K562 (cell line): Measurements from ENCODE around the gene MEIOB. TPM values are rescaled to one million over a fixed set of nuclear protein-coding genes. Genes with fewer than 3 reads are reported as not detected.

Experiments
- ASH1L ChIP-seq: fragments of 450-650 bp; IDR thresholded peaks from 2 replicates; pipeline ENCODE4 v1.6.1; 2018; ENCODE audit warnings: borderline replicate concordance, mild to moderate bottlenecking, low read depth; ENCODE audit not compliant: partially characterized antibody
- CHD1 ChIP-seq: fragments of 200-600 bp; sonication (generic); IDR thresholded peaks from one replicate; pipeline ENCODE4 v1.6.1; 2012; ENCODE audit warnings: mild to moderate bottlenecking, moderate library complexity, low read length, inconsistent platforms
- DACH1 ChIP-seq: fragments of 450-650 bp; IDR thresholded peaks from 2 replicates; pipeline ENCODE4 v1.6.1; 2018; ENCODE audit not compliant: partially characterized antibody
- EGR1 ChIP-seq: fragments of 450-650 bp; conservative IDR thresholded peaks from 2 replicates; pipeline ENCODE4 v1.6.1; 2017; ENCODE audit warnings: mild to moderate bottlenecking
- MITF ChIP-seq: IDR thresholded peaks from 2 replicates; pipeline ENCODE4 v1.6.1; 2014; ENCODE audit warnings: antibody characterized with exemption
- NFXL1 ChIP-seq: fragments of 450-650 bp; formaldehyde crosslinking; IDR thresholded peaks from 2 replicates; pipeline ENCODE4 v1.4.0; 2021; ENCODE audit warnings: mild to moderate bottlenecking
- RHOXF2B ChIP-seq: fragments of 250-450 bp; sonication (Bioruptor Pico); conservative IDR thresholded peaks from 2 replicates; pipeline ENCODE4 v1.5.1; 2021
- RNF219 ChIP-seq: fragments of 250-450 bp; sonication (Bioruptor Pico); IDR thresholded peaks from 2 replicates; pipeline ENCODE4 v1.5.0; 2022; ENCODE audit warnings: mild to moderate bottlenecking
- RREB1 ChIP-seq: fragments of 250-450 bp; sonication (Bioruptor Pico); IDR thresholded peaks from 2 replicates; pipeline ENCODE4 v1.4.0; 2020
- SREBF1 ChIP-seq: fragments of 150-350 bp; IDR thresholded peaks from 2 replicates; pipeline ENCODE4 v1.6.1; 2014; ENCODE audit warnings: antibody characterized with exemption, low read depth, low read length, borderline replicate concordance
- USF1 ChIP-seq: sonication (generic); formaldehyde crosslinking; IDR thresholded peaks from 2 replicates; pipeline ENCODE4 v1.9.0; 2022; ENCODE audit warnings: mild to moderate bottlenecking, missing genetic modification reagents
- polyA plus RNA-seq, 8 experiments: library from polyadenylated mRNA; depleted of rRNA in 4 of 8; stranded (reverse) in 5 of 8; unstranded in 3 of 8; fragments of >200 nt; fragmentation: Nextera tagmentation in 2 of 8; fragmentation: Illumina TruSeq in 1 of 8; extraction: Ambion mirVana in 2 of 8; extraction: Trizol in 1 of 8; gene quantifications; 2 replicates each; pipeline versions ENCODE4 v1.2.1 to v1.2.3, GENCODE V29; 2011 to 2014; ENCODE audit warnings: inconsistent platforms in 1 of 8, missing spikeins in 1 of 8
- total RNA-seq, 7 experiments: library from RNA; depleted of rRNA in 6 of 7; stranded (reverse); fragments of >200 nt in 6 of 7; fragmentation: Illumina TruSeq in 2 of 7; extraction: Trizol in 2 of 7; gene quantifications; 2 replicates each; pipeline versions ENCODE4 v1.2.1 to v1.2.3, GENCODE V29; 2011 to 2021; ENCODE audit warnings: low replicate concordance in 1 of 7
- TF ChIP-seq, protein P1 (sequence below), 2 experiments: fragments of 450-650 bp in 1 of 2; sonication (generic) in 1 of 2; formaldehyde crosslinking; conservative IDR thresholded peaks; 2 replicates each; pipeline versions ENCODE4 v1.4.0 to v1.8.1; 2020 to 2022; ENCODE audit warnings: mild to moderate bottlenecking in 1 of 2, missing genetic modification reagents in 1 of 2
- TF ChIP-seq, protein P2 (sequence below): fragments of 200-400 bp; formaldehyde crosslinking; IDR thresholded peaks from 2 replicates; pipeline ENCODE4 v1.6.1; 2017; ENCODE audit warnings: mild to moderate bottlenecking, low read depth, low read length, moderate library complexity

The MEIOB gene
- total and polyA plus RNA-seq, 9 of the 15 experiments (the other 6 are each of a cell fraction or from before 2014, with no cell fraction given): 25.4 to 203 (median 97.6) TPM

DNA sequence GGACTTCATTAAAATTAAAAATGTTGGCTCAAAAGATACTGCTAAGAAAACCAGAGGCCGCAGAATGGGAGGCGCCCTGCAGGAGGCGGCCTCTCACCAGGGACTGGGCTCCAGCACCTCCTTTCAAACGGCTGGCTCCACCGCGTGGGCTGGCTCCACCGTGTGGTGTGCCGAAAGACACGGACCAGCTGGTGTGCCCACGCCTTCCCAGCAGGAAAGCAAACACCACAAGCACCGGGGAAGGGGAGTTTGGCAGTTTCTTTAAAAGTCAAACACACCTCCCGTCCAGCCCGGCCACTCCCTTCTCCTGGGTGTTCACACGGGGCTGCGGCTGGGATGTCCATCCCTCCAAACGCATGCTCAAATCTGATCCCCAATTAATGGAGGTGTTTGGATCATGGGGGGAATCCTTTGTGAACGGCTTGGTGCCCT lies 59.2 kb downstream of the MEIOB start (continued):
- TF ChIP-seq SREBF1 (no peak), MITF (no peak), RNF219 (CRISPR knock-in tag) (no peak), EGR1 (peak; percentile 91), NFXL1 (no peak), RREB1 (no peak), ASH1L (no peak), USF1 (no peak), CHD1 (no peak), RHOXF2B (CRISPR knock-in tag) (no peak), DACH1 (peak; percentile 85)
- TF ChIP-seq, protein P1, sequence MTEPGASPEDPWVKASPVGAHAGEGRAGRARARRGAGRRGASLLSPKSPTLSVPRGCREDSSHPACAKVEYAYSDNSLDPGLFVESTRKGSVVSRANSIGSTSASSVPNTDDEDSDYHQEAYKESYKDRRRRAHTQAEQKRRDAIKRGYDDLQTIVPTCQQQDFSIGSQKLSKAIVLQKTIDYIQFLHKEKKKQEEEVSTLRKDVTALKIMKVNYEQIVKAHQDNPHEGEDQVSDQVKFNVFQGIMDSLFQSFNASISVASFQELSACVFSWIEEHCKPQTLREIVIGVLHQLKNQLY (CRISPR knock-in tag; conservative IDR thresholded peaks at IDR 0.05): no peak
- TF ChIP-seq, protein P2, sequence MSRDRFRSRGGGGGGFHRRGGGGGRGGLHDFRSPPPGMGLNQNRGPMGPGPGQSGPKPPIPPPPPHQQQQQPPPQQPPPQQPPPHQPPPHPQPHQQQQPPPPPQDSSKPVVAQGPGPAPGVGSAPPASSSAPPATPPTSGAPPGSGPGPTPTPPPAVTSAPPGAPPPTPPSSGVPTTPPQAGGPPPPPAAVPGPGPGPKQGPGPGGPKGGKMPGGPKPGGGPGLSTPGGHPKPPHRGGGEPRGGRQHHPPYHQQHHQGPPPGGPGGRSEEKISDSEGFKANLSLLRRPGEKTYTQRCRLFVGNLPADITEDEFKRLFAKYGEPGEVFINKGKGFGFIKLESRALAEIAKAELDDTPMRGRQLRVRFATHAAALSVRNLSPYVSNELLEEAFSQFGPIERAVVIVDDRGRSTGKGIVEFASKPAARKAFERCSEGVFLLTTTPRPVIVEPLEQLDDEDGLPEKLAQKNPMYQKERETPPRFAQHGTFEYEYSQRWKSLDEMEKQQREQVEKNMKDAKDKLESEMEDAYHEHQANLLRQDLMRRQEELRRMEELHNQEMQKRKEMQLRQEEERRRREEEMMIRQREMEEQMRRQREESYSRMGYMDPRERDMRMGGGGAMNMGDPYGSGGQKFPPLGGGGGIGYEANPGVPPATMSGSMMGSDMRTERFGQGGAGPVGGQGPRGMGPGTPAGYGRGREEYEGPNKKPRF: no peak
